Ovary (tissue), 9 donors: Measurements from ENCODE around the gene ADCK1. TPM values are rescaled to one million over a fixed set of nuclear protein-coding genes. Genes with fewer than 3 reads are reported as not detected.

Experiments
- DNase-seq, 5 donors: peaks; one replicate each; pipeline ENCODE4 v3.0.0-alpha.2; 2019 to 2020
- H3K27ac ChIP-seq, 2 donors: fragments of 200-600 bp; one replicate each; pipeline versions ENCODE4 v1.5.1 to v1.8.0; 2019 to 2022
- H3K27me3 ChIP-seq: fragments of 200-600 bp; one replicate; pipeline ENCODE4 v1.8.0; 2022
- H3K36me3 ChIP-seq: fragments of 200-600 bp; sonication (generic); one replicate; pipeline ENCODE4 v1.5.1; 2019
- H3K4me1 ChIP-seq: one replicate; pipeline ENCODE4 v1.8.1; 2013; ENCODE audit warnings: mild to moderate bottlenecking, moderate library complexity; ENCODE audit not compliant: insufficient read depth
- H3K4me3 ChIP-seq: fragments of 200-600 bp; sonication (generic); one replicate; pipeline ENCODE4 v1.5.1; 2017
- H3K9me3 ChIP-seq, 2 donors: fragments of 200-600 bp in 1 of 2; sonication (generic) in 1 of 2; one replicate each; pipeline versions ENCODE4 v1.5.1 to v1.8.1; 2013 to 2019; ENCODE audit warnings: mild to moderate bottlenecking in 1 of 2, moderate library complexity in 1 of 2
- CTCF ChIP-seq, 3 donors: fragments of 450-650 bp in 2 of 3; fragments of 200-600 bp in 1 of 3; IDR thresholded peaks; one replicate each; pipeline versions ENCODE4 v1.5.1 to v1.8.0; 2016 to 2022; ENCODE audit warnings: antibody characterized with exemption in 3 of 3, mild to moderate bottlenecking in 1 of 3
- EP300 ChIP-seq: sonication (generic); formaldehyde crosslinking; IDR thresholded peaks from one replicate; pipeline ENCODE4 v1.6.1; 2017; ENCODE audit warnings: antibody characterized with exemption
- POLR2A ChIP-seq: fragments of 450-650 bp; IDR thresholded peaks from one replicate; pipeline ENCODE4 v1.6.1; 2017; ENCODE audit warnings: antibody characterized with exemption, mild to moderate bottlenecking, moderate library complexity
- WGBS, 3 donors: extraction: QIAGEN DNeasy Blood & Tissue Kit in 1 of 3; methylation state at CpG; one replicate each; pipeline versions ENCODE4 v1.1.5 to v1.1.7; 2013 to 2017; 5-methylcytosine and 5-hydroxymethylcytosine counted together
- intact Hi-C, 4 donors: fragments of 100-400 bp; cut with DNase I; formaldehyde crosslinking; loops; one replicate each; pipeline versions ENCODE4 v1.11.0 to v1.15.1; 2022 to 2023
- polyA plus RNA-seq, 2 donors: library from polyadenylated mRNA; stranded (reverse); fragments of 200-250 nt in 1 of 2; fragments of 350-450 nt in 1 of 2; fragmentation: Illumina TruSeq in 1 of 2; extraction: RNeasy Lipid Tissue Mini Kit (QIAGEN cat#74804) in 1 of 2; gene quantifications; one replicate each; pipeline ENCODE4 v1.2.3, GENCODE V29; 2013 to 2014
- total RNA-seq, 7 donors: library from RNA; depleted of rRNA in 2 of 7; stranded (reverse); fragments of >200 nt in 2 of 7; fragmentation: NEBNext Ultra II Directional in 3 of 7; extraction: Animal tissue kit (Norgen Biotek cat#: 25700) in 3 of 7; gene quantifications; one replicate each; pipeline versions ENCODE4 v1.1.0 to v1.2.4, GENCODE V29; 2016 to 2023
- donor health status: DM: no; HTN: no; CAD: no; lungs with moderate emphysema.
- donor health status: DM: no; HTN: no; CAD: no.
- donor health status: Bipolar disorder and iron deficiency.
- donor health status: DM: yes; HTN: yes; CAD: no.
- donor health status: DM: no; HTN: no; CAD: no.
- donor health status: DM: yes; HTN: yes; CAD: no.

The ADCK1 gene
- total and polyA plus RNA-seq, 9 donors = 1.7 to 7.9 (median 6.8) TPM

- intact Hi-C loops = no loop called here
- no peak for DNase-seq
- TF ChIP-seq EP300 = no peak
- TF ChIP-seq POLR2A = no peak
- no peak for TF ChIP-seq CTCF (IDR thresholded peaks at IDR 0.05)
- Histone ChIP-seq H3K4me1 (no peaks in the 10 kb centered on the region), H3K27ac (no peak overlapping the region), H3K9me3 (no peaks in the 10 kb centered on the region), H3K4me3 (no peak overlapping the region), H3K27me3 (no peaks in the 10 kb centered on the region), H3K36me3 (no peaks in the 10 kb centered on the region)
- WGBS, 3 donors = 67 to 73% (median 72%) methylated on average over 2 of the region's 2 CpGs
Observed at GRCh38 chr14:77897374-77897773, 97.5 kb downstream of the ADCK1 start.

GRCh38 chr14:77902811-77903210 lies 102.9 kb downstream of the ADCK1 start:
- no peak for DNase-seq
- Histone ChIP-seq H3K36me3 (no peaks in the 10 kb centered on the region), H3K4me3 (no peak overlapping the region), H3K4me1 (no peaks in the 10 kb centered on the region), H3K27ac (no peak overlapping the region), H3K27me3 (no peaks in the 10 kb centered on the region), H3K9me3 (no peaks in the 10 kb centered on the region)
- intact Hi-C loops = no loop called here
- 73 to 87% (median 83%) methylated on average over 1 of the region's 1 CpG for WGBS, 3 donors
- no peak for TF ChIP-seq CTCF (IDR thresholded peaks at IDR 0.05)

- H3K4me3 ChIP-seq = no peak overlapping the region
- H3K9me3 ChIP-seq = no peaks in the 10 kb centered on the region
- H3K27ac ChIP-seq = no peak overlapping the region
- no peaks in the 10 kb centered on the region for H3K27me3 ChIP-seq
- WGBS, 3 donors = 63 to 78% (median 76%) methylated on average over 6 of the region's 6 CpGs
- TF ChIP-seq CTCF (IDR thresholded peaks at IDR 0.05) (no peak), POLR2A (no peak), EP300 (no peak)
- H3K4me1 ChIP-seq = no peaks in the 10 kb centered on the region
- DNase-seq = no peak
- H3K36me3 ChIP-seq = no peaks in the 10 kb centered on the region
- intact Hi-C loops = no loop called here
Observed at GRCh38 chr14:77903221-77903620, 103.3 kb downstream of the ADCK1 start.

GRCh38 chr14:77903937-77904617 lies 104.2 kb downstream of the ADCK1 start:
- Histone ChIP-seq H3K36me3 (no peaks in the 10 kb centered on the region), H3K27ac (no peak overlapping the region), H3K9me3 (no peaks in the 10 kb centered on the region), H3K4me1 (no peaks in the 10 kb centered on the region), H3K27me3 (no peaks in the 10 kb centered on the region), H3K4me3 (no peak overlapping the region)
- WGBS, 3 donors = 69 to 83% (median 69%) methylated on average over 8 of the region's 8 CpGs
- no peak for DNase-seq
- no peak for TF ChIP-seq POLR2A
- TF ChIP-seq CTCF (IDR thresholded peaks at IDR 0.05) = no peak
- TF ChIP-seq EP300 = no peak
- intact Hi-C loops = no loop called here
